ENCODE measurements around the gene EXOC6.

Gene EXOC6
- total RNA-seq = 16.5 to 32.3 (median 20.4) reads per million in 4 donors

GRCh38 chr10:92848441-92849233, at the start of gene EXOC6:
Gene EXOC6 (plus strand): TSS chr10:92848520. CDS start chr10:92848534, 14 bp downstream.
- peak; percentile 70 to 89 (median 81) for DNase-seq

- DNase-seq = no peak
Observed at GRCh38 chr10:92799568-92799967, 48.8 kb upstream of the EXOC6 start.

GRCh38 chr10:92800134-92800733, 48.1 kb upstream of the EXOC6 start:
- DNase-seq = no peak

- no peak for DNase-seq
Observed at GRCh38 chr10:92801978-92802872, 46.1 kb upstream of the EXOC6 start.

GRCh38 chr10:92809840-92810239, 38.5 kb upstream of the EXOC6 start:
- DNase-seq = no peak

- no peak for DNase-seq
Observed at GRCh38 chr10:92810934-92811532, 37.3 kb upstream of the EXOC6 start.

GRCh38 chr10:92811986-92812385, 36.3 kb upstream of the EXOC6 start:
- DNase-seq = no peak

- no peak for DNase-seq
Observed at GRCh38 chr10:92813979-92814378, 34.3 kb upstream of the EXOC6 start.

- DNase-seq = no peak
Observed at GRCh38 chr10:92814790-92815189, 33.5 kb upstream of the EXOC6 start.

- DNase-seq = no peak
Observed at GRCh38 chr10:92816091-92816531, 32.2 kb upstream of the EXOC6 start.

GRCh38 chr10:92822060-92822634, 26.2 kb upstream of the EXOC6 start:
- DNase-seq = no peak

GRCh38 chr10:92822964-92823363, 25.4 kb upstream of the EXOC6 start:
- no peak for DNase-seq

GRCh38 chr10:92826061-92826460, 22.3 kb upstream of the EXOC6 start:
- no peak for DNase-seq

- no peak for DNase-seq
Observed at GRCh38 chr10:92826504-92826903, 21.8 kb upstream of the EXOC6 start.

GRCh38 chr10:92829042-92829785, 19.1 kb upstream of the EXOC6 start:
- DNase-seq = no peak

- no peak for DNase-seq
Observed at GRCh38 chr10:92829786-92830377, 18.4 kb upstream of the EXOC6 start.

- peak in 1 of 5 donors; percentile 21 for DNase-seq
Observed at GRCh38 chr10:92830478-92831389, 17.6 kb upstream of the EXOC6 start.

- DNase-seq = no peak
Observed at GRCh38 chr10:92832121-92832520, 16.2 kb upstream of the EXOC6 start.

- DNase-seq = no peak
Observed at GRCh38 chr10:92832998-92833650, 15.2 kb upstream of the EXOC6 start.

GRCh38 chr10:92834331-92834730, 14.0 kb upstream of the EXOC6 start:
- no peak for DNase-seq

All from T-helper 1 cell (primary cell).